Measurements from ENCODE around the gene KHNYN.

GRCh38 chr14:24417832-24418491, 11.8 kb upstream of the KHNYN start:
- TF ChIP-seq, protein P1, sequence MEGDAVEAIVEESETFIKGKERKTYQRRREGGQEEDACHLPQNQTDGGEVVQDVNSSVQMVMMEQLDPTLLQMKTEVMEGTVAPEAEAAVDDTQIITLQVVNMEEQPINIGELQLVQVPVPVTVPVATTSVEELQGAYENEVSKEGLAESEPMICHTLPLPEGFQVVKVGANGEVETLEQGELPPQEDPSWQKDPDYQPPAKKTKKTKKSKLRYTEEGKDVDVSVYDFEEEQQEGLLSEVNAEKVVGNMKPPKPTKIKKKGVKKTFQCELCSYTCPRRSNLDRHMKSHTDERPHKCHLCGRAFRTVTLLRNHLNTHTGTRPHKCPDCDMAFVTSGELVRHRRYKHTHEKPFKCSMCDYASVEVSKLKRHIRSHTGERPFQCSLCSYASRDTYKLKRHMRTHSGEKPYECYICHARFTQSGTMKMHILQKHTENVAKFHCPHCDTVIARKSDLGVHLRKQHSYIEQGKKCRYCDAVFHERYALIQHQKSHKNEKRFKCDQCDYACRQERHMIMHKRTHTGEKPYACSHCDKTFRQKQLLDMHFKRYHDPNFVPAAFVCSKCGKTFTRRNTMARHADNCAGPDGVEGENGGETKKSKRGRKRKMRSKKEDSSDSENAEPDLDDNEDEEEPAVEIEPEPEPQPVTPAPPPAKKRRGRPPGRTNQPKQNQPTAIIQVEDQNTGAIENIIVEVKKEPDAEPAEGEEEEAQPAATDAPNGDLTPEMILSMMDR (IDR thresholded peaks at IDR 0.05): no peak
- TF ChIP-seq POLR2A (IDR thresholded peaks at IDR 0.05): no peak

All from lower leg skin (tissue), 3 donors.